H9 (cell line): ENCODE data around the gene HDLBP. TPM values are rescaled to one million over a fixed set of nuclear protein-coding genes. Genes with fewer than 3 reads are reported as not detected.

Experiments
- DNase-seq: peaks from one replicate; pipeline ENCODE4 v3.0.0-alpha.2; 2017
- H2AFZ ChIP-seq: one replicate; pipeline ENCODE4 v1.6.1; 2013; ENCODE audit warnings: mild to moderate bottlenecking, low read length, control low read depth, moderate library complexity
- H2AK5ac ChIP-seq: 2 replicates; pipeline ENCODE4 v1.6.1; 2013; ENCODE audit warnings: low read length, control low read depth, mixed read lengths; ENCODE audit not compliant: insufficient read length
- H2BK120ac ChIP-seq: one replicate; pipeline ENCODE4 v1.6.1; 2013; ENCODE audit warnings: low read depth, mild to moderate bottlenecking, low read length, control low read depth, inconsistent platforms; ENCODE audit not compliant: poor library complexity, severe bottlenecking
- H2BK12ac ChIP-seq: 2 replicates; pipeline ENCODE4 v1.6.1; 2013; ENCODE audit warnings: low read length, control low read depth, mixed read lengths, low read depth; ENCODE audit not compliant: insufficient read length
- H2BK15ac ChIP-seq: 2 replicates; pipeline ENCODE4 v1.6.1; 2013; ENCODE audit warnings: low read depth, low read length, control low read depth
- H2BK20ac ChIP-seq: one replicate; pipeline ENCODE4 v1.6.1; 2013; ENCODE audit warnings: low read depth, mild to moderate bottlenecking, low read length, control low read depth, inconsistent platforms; ENCODE audit not compliant: poor library complexity, severe bottlenecking
- H2BK5ac ChIP-seq: 2 replicates; pipeline ENCODE4 v1.6.1; 2013; ENCODE audit warnings: low read length, control low read depth, mixed read lengths; ENCODE audit not compliant: insufficient read length
- H3K14ac ChIP-seq: 2 replicates; pipeline ENCODE4 v1.6.1; 2013; ENCODE audit warnings: low read length, control low read depth; ENCODE audit not compliant: insufficient read depth
- H3K18ac ChIP-seq: 2 replicates; pipeline ENCODE4 v1.6.1; 2013; ENCODE audit warnings: low read depth, mild to moderate bottlenecking, mixed read lengths, low read length, control low read depth; ENCODE audit not compliant: insufficient read length
- H3K23ac ChIP-seq: 2 replicates; pipeline ENCODE4 v1.6.1; 2013; ENCODE audit warnings: low read length, control low read depth, mixed read lengths, low read depth; ENCODE audit not compliant: insufficient read length
- H3K23me2 ChIP-seq: 2 replicates; pipeline ENCODE4 v1.6.1; 2013; ENCODE audit warnings: low read depth, mild to moderate bottlenecking, mixed read lengths, low read length, control low read depth; ENCODE audit not compliant: insufficient read length, poor library complexity, severe bottlenecking
- H3K27ac ChIP-seq: 2 replicates; pipeline ENCODE4 v1.5.1; 2013; ENCODE audit warnings: low read length, control low read depth, mixed read lengths, low read depth; ENCODE audit not compliant: insufficient read length
- H3K27me3 ChIP-seq: 2 replicates; pipeline ENCODE4 v1.6.1; 2013; ENCODE audit warnings: low read length, control low read depth, inconsistent platforms; ENCODE audit not compliant: insufficient read depth
- H3K4ac ChIP-seq: 2 replicates; pipeline ENCODE4 v1.6.1; 2013; ENCODE audit warnings: low read depth, mild to moderate bottlenecking, control low read depth, inconsistent platforms, low read length, moderate library complexity
- H3K4me1 ChIP-seq: 2 replicates; pipeline ENCODE4 v1.6.1; 2013; ENCODE audit warnings: low read length, control low read depth, inconsistent platforms; ENCODE audit not compliant: insufficient read depth
- H3K4me2 ChIP-seq: 2 replicates; pipeline ENCODE4 v1.6.1; 2013; ENCODE audit warnings: low read length, control low read depth, mixed read lengths; ENCODE audit not compliant: insufficient read length, insufficient read depth
- H3K56ac ChIP-seq: 2 replicates; pipeline ENCODE4 v1.6.1; 2013; ENCODE audit warnings: low read depth, mild to moderate bottlenecking, mixed read lengths, low read length, control low read depth; ENCODE audit not compliant: insufficient read length
- H3K79me1 ChIP-seq: 2 replicates; pipeline ENCODE4 v1.6.1; 2013; ENCODE audit warnings: low read depth, mild to moderate bottlenecking, moderate library complexity, low read length, control low read depth, inconsistent platforms; ENCODE audit not compliant: insufficient read depth, poor library complexity, severe bottlenecking
- H3K79me2 ChIP-seq: 2 replicates; pipeline ENCODE4 v1.6.1; 2013; ENCODE audit warnings: low read length, control low read depth, inconsistent platforms; ENCODE audit not compliant: insufficient read depth
- H3K9ac ChIP-seq: 2 replicates; pipeline ENCODE4 v1.6.1; 2013; ENCODE audit warnings: low read length, control low read depth, mixed read lengths; ENCODE audit not compliant: insufficient read length; ENCODE audit errors: extremely low read depth
- H3K9me3 ChIP-seq: one replicate; pipeline ENCODE4 v1.6.1; 2013; ENCODE audit warnings: low read depth, low read length, inconsistent platforms; ENCODE audit not compliant: control insufficient read depth
- H3T11ph ChIP-seq: one replicate; pipeline ENCODE4 v1.6.1; 2013; ENCODE audit warnings: mild to moderate bottlenecking, low read length, control low read depth, inconsistent platforms
- H4K20me1 ChIP-seq: one replicate; pipeline ENCODE4 v1.6.1; 2013; ENCODE audit not compliant: control insufficient read depth, insufficient read length, insufficient read depth
- H4K5ac ChIP-seq: 2 replicates; pipeline ENCODE4 v1.6.1; 2013; ENCODE audit warnings: low read depth, mild to moderate bottlenecking, mixed read lengths, low read length, control low read depth; ENCODE audit not compliant: insufficient read length
- H4K8ac ChIP-seq: replicated peaks from 2 replicates; pipeline ENCODE4 v1.6.1; 2013; ENCODE audit warnings: low read length, control low read depth, mixed read lengths, low read depth; ENCODE audit not compliant: insufficient read length
- H4K91ac ChIP-seq: 2 replicates; pipeline ENCODE4 v1.6.1; 2013; ENCODE audit warnings: low read depth, mild to moderate bottlenecking, moderate library complexity, mixed read lengths, low read length, control low read depth; ENCODE audit not compliant: insufficient read length
- H3K27ac Mint-ChIP-seq, 3 experiments: 2 replicates in 2 of 3; 3 replicates in 1 of 3; pipeline ENCODE4 v1.8.0; 2020 to 2021; ENCODE audit warnings: mixed read lengths in 3 of 3, mild to moderate bottlenecking in 1 of 3, moderate library complexity in 1 of 3
- H3K27me3 Mint-ChIP-seq: 2 replicates; pipeline ENCODE4 v1.8.0; 2021; ENCODE audit warnings: low read depth, mild to moderate bottlenecking, moderate library complexity, mixed read lengths
- H3K36me3 Mint-ChIP-seq, 3 experiments: 2 replicates in 2 of 3; 3 replicates in 1 of 3; pipeline ENCODE4 v1.8.0; 2020 to 2021; ENCODE audit warnings: low read depth in 3 of 3, mixed read lengths in 3 of 3; ENCODE audit not compliant: insufficient read depth in 1 of 3
- H3K4me1 Mint-ChIP-seq, 2 experiments: 2 replicates each; pipeline ENCODE4 v1.8.0; 2020; ENCODE audit warnings: mixed read lengths in 2 of 2
- H3K4me3 Mint-ChIP-seq, 2 experiments: 2 replicates in 1 of 2; 3 replicates in 1 of 2; pipeline ENCODE4 v1.8.0; 2020 to 2021; ENCODE audit warnings: mild to moderate bottlenecking in 2 of 2, mixed read lengths in 2 of 2, moderate library complexity in 1 of 2
- H3K9me3 Mint-ChIP-seq, 2 experiments: 2 replicates in 1 of 2; 3 replicates in 1 of 2; pipeline ENCODE4 v1.8.0; 2020; ENCODE audit warnings: mild to moderate bottlenecking in 2 of 2, mixed read lengths in 2 of 2, moderate library complexity in 1 of 2
- CTCF ChIP-seq: fragments of 200-600 bp; sonication (generic); conservative IDR thresholded peaks from 3 replicates; pipeline ENCODE4 v1.8.0; 2021; ENCODE audit warnings: antibody characterized with exemption, mild to moderate bottlenecking
- WGBS: extraction: QIAGEN DNeasy Blood & Tissue Kit; methylation state at CpG from one replicate; pipeline ENCODE4 v1.1.7; 2013; ENCODE audit warnings: missing lambda C conversion rate, low lambda C conversion rate, mixed read lengths; ENCODE audit not compliant: insufficient read length; ENCODE audit errors: extremely low coverage; 5-methylcytosine and 5-hydroxymethylcytosine counted together
- total RNA-seq: library from RNA; stranded (reverse); gene quantifications from 2 replicates; pipeline ENCODE4 v1.2.1, GENCODE V29; 2021

HDLBP gene
- total RNA-seq, 1 experiment from 2014 or later: 364 TPM

- no peak overlapping the region for H2AFZ ChIP-seq
- no peak overlapping the region for H3K4ac ChIP-seq
- H3K9ac ChIP-seq: no peak overlapping the region
- H3T11ph ChIP-seq: no peak overlapping the region
- H2AK5ac ChIP-seq: no peak overlapping the region
- no peak overlapping the region for H2BK120ac ChIP-seq
- no peak overlapping the region for H3K23ac ChIP-seq
- no peaks in the 10 kb centered on the region; a peak in 1 of 5 replicates for H3K9me3 Mint-ChIP-seq
- H3K27ac Mint-ChIP-seq: no peak overlapping the region
- peaks cover 6% of the 10 kb centered on the region for H3K23me2 ChIP-seq
- no peak overlapping the region for H3K4me2 ChIP-seq
- no peaks in the 10 kb centered on the region; the same call in 1 of the 2 replicates for H3K4me1 ChIP-seq
- no peak overlapping the region for H3K18ac ChIP-seq
- H3K4me3 Mint-ChIP-seq: peak overlapping the region; percentile 1 to 82; a peak in 3 of 5 replicates
- no peak overlapping the region for H2BK15ac ChIP-seq
- H4K91ac ChIP-seq: no peak overlapping the region
- H3K27me3 Mint-ChIP-seq: no peaks in the 10 kb centered on the region
- no peak overlapping the region for H3K27ac ChIP-seq
- H2BK12ac ChIP-seq: no peak overlapping the region
- H4K5ac ChIP-seq: no peak overlapping the region
- H3K56ac ChIP-seq: no peak overlapping the region
- peaks cover 0 to 1% (median 0%) of the 10 kb centered on the region in 3 experiments; a peak in 3 of 7 replicates for H3K36me3 Mint-ChIP-seq
- peaks cover 15% of the 10 kb centered on the region; the same call in 1 of the 2 replicates for H3K79me2 ChIP-seq
- no peak overlapping the region for H4K8ac ChIP-seq
- no peak overlapping the region for H3K14ac ChIP-seq
- peak; percentile 40 for DNase-seq
- H3K79me1 ChIP-seq: peaks cover 15% of the 10 kb centered on the region
- no peak for TF ChIP-seq CTCF
- H2BK20ac ChIP-seq: no peak overlapping the region
- WGBS: no CpG with 5 or more reads among the region's 5 CpGs
- peaks cover 23 to 32% of the 10 kb centered on the region in 2 experiments for H3K4me1 Mint-ChIP-seq
- peaks cover 2% of the 10 kb centered on the region for H4K20me1 ChIP-seq
- no peak overlapping the region for H2BK5ac ChIP-seq
- no peaks in the 10 kb centered on the region for H3K27me3 ChIP-seq
- H3K9me3 ChIP-seq: no peaks in the 10 kb centered on the region
These were observed 41.3 kb downstream of the HDLBP start for GRCh38 chr2:241274127-241274526.
